NCI-H2227 (cell line): ENCODE data around the gene HIPK3.

ENCODE experiments used
- DNase-seq: peaks from one replicate; lab custom pipeline; 2025; ENCODE audit not compliant: unreplicated experiment; lab: John Stamatoyannopoulos, UW

HIPK3 gene

GRCh38 chr11:33296695-33297094, 39.5 kb downstream of the HIPK3 start:
- DNase-seq, result no peak

DNA sequence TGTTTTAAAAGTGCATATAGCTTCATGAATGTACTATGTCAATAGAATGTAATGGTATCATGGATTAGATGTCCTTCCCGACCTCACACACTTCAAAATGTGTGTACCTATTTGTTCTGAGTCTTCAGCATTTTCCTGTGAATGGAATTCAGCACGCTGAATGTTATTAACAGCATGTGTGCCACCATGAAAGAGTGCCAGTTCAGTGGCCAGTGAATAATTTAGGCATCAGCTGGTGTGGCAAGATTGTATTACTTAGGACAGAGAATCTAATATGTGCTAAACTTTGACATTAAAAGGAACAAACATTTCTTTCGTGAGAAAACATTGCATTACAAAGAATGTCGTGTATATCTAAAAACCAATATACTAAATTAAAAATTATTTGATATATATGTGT, 46.4 kb downstream of the HIPK3 start:
- no peak for DNase-seq

DNA sequence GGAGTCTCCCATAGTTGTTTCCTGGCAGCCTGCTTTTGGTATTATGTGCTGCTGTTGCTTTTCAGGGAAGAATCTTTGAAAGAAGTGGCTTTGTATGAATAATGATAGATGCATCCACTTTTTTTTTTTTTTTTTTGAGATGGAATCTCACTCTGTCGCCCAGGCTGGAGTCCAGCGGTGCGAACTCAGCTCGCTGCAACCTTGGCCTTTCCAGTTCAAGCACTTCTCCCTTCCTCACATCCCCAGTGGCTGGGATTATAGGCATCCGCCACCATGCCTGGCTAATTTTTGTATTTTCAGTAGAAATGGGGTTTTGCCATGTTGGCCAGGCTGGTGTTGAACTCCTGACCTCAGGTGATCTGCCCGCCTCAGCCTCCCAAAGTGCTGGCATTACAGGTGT, 49.6 kb downstream of the HIPK3 start:
- DNase-seq, result peak; percentile 39

DNA sequence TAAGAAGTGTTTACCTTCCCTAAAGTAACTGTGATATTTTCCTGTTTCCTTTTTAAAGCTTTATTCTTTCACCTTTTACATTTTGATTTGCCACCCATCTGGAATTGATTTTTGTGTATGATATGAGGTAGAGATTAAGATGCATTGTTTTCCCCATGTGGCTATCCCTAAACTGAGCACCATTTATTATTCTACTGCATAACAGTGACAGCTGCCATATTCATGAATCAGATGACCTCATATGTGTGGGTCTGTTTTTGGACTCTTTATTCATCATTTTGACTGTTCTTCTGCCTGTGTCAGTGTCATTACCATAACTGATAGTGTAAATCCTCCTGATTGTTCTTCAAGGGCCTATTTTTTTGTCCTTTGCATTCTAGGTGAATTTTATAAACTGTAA, 50.8 kb downstream of the HIPK3 start:
- no peak for DNase-seq

DNA sequence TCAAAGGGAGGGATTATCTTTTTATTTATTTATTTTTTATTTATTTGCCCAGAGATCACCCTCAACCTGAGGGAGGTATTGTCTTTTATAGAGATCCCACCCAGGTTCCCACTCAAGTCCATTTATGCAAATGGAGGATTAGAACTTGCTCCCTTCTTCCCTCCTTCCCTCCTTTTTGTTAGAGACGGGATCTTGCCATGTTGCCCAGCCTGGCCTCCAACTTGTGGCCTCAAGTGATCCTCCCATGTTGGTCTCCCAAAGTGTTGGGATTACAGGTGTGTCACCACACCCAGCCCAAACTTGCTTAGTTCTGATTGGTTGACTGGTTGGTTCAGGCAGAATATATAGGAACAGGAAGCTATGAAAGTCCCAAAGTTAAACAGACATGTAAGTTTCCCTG, 51.9 kb downstream of the HIPK3 start:
- no peak for DNase-seq

- no peak for DNase-seq
Measured at GRCh38 chr11:33310720-33311500, 53.7 kb downstream of the HIPK3 start.

GRCh38 chr11:33311680-33312079, 54.5 kb downstream of the HIPK3 start:
- no peak for DNase-seq

DNA sequence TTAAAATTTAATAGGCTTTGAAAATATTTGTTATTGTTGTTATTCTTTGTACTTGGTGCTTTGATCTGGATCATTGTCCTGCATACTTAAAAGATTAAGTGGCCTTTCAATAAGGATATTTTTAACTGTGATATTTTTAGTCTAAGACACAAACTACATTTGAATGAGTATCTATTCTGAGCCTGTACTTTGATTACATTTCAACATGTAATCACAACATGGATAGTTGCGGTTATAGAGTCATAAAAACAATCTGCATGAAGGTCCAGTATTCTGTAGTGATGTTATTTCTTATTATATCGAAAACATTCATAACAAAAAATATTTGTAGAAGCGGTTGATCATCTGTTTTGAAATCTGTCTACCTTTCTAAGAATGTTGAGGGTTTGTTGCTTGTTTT, 58.6 kb downstream of the HIPK3 start:
- no peak for DNase-seq

- DNase-seq, result no peak
Measured at GRCh38 chr11:33317662-33318061, 60.5 kb downstream of the HIPK3 start.

DNA sequence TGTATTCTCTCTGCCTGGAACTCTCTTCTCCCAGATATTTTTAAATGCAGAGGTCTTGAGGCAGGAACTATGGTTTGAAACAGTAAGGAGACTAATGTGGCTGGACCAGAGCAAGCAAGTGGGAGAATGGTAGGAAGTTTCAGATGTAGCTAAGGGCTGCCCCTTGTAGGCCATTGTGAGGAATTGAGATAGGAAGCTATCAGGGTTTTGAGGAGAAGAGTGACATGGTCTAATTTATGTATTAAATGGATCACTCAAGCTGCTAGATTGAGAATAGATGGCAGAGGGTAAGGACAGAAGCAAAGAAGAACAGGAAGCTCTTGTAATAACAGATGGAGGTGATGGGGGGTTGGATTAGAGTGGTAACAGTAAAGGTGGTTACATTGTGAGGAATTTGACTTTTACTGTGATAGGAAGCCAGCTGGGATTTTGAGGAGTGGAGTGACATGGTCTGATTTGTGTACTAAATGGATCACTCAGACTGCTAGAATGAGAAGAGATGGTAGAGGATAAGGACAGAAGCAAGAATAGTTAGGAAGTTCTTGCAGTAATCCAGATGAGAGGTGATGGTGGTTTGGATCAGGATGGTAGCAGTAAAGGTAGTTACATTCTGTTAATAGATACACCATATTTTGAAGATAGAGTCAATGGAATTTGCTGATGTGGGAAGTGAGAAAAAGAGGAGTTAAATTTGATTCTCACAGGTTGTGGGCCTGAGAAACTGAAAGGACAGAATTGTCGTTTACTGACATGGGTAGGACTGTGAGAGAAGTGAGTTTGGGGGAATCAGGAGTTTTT, 63.0 kb downstream of the HIPK3 start:
- no peak for DNase-seq

DNA sequence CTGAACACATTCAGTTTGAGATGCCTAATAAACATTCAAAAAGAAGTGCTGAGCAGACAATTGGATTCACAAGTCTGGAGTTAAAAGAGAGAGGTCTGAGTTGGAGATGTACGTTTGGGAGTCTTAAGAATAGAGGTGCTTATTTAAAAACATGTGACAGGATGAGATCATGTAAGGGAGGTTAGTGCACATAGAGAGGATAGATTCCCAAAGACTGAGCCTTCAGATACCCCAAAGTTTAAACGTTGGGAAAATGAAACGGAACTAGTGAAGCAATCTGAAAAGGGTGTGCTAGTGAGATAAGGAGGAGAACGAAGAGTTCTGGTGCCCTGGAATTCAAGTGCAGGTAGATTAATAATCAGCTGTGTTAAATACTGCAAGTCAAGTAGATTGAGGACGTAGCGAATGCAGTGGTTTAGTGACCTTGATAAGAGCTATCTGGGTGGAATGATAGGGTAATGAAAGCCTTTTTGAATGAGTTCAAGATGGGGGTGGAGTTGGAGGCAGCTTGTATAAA, 63.7 kb downstream of the HIPK3 start:
- DNase-seq, result no peak

- DNase-seq, result no peak
Measured at GRCh38 chr11:33321422-33321821, 64.2 kb downstream of the HIPK3 start.

GRCh38 chr11:33323421-33323820, 66.2 kb downstream of the HIPK3 start:
- DNase-seq, result no peak

GRCh38 chr11:33324302-33324985, 67.3 kb downstream of the HIPK3 start:
- DNase-seq, result no peak

DNA sequence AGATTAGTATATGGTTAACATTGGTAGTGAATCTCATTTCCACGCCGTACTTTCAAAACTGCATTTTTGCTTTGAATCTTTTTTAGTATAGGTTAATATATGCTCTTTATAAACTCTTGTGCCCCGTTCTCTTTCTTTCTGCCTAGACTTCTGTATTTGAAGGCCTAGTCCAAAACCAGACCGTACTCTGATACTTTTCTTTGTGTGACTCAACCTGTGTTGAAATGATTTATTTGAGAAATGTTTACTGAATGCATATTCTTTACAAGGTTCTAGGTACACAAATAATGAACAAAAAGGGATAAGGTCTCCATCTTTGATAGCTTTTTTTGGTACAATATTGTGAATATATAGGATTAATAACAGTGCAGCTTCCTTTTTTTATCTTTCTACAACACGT, 68.3 kb downstream of the HIPK3 start:
- no peak for DNase-seq

DNA sequence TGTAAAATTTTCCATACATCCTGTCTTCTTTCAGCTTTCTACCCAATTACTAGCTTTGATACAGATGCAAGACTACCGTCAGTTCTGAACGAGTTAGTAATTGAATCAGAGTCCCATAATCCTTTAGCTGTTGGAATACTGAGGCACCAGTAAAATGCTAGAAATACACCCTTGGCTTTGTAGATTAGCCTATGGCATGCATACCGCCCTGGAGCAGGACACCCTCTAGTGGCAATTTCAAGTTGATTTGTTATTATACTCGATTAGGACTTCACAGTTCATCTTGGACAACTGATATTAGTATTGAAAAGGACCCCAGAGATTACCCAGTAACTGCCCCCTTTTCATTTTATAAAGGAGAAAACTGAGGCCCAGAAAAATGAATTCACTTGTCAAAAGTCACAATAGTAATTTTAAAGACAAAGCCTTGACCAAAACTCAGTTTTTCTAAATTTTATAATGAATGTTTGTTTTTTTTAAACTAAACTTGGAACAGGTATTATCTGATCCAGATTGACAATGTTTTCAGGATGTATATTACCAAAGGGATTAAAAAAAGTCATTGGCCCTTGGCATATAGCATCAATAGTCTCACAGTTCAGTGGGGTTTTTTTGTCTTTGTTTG, 72.6 kb downstream of the HIPK3 start:
- DNase-seq, result peak; percentile 67

DNA sequence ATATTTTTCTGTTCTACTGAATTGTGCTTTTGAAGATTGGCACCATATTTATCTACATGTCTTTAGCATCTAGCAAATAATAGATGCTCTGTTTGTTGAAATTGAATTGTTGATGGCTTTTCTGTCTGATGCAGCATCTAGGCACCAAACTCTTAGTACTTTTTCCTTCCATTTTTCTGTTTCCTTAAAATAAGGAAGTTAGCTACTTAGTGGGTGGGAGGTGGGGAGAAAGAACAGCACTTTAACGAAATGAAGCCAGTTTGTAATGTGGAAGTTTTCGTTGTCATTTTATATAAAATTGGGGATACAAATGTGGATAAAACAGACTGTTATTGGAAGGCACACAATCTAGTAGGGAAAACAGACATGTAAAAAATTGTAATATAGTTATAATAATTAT, 76.6 kb downstream of the HIPK3 start:
- DNase-seq, result no peak

DNA sequence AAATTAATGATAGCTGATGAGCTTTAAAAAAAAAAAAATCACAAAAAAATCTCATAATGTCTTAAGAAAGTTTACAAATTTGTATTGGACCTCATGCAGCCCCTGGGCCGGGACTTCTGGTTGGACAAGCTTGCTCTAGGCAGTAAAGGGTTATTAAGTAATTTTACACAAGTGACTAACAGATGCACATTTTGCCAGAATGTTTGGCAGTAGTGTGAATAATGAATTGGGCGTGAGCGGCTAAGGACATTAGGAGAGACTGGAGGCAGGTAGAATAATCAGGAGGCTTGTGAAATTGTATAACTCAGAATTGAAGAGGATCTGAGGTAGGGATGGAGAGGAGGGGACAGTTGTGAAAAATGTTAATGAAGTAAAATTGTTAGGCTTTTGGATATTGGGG, 77.4 kb downstream of the HIPK3 start:
- DNase-seq, result no peak

GRCh38 chr11:33339247-33339646, 82.1 kb downstream of the HIPK3 start:
- DNase-seq, result no peak

- no peak for DNase-seq
Measured at GRCh38 chr11:33344611-33345010, 87.4 kb downstream of the HIPK3 start.

GRCh38 chr11:33347490-33348125, 90.4 kb downstream of the HIPK3 start:
- no peak for DNase-seq
